DND-41 (cell line): ENCODE measurements around the gene NRL.
"Not testable (repeated sequence)": the region's sequence is repeated elsewhere in the genome, so short reads cannot be mapped to it uniquely, and the experiment has no call there.

ENCODE experiments used
- ATAC-seq: fragments of 200-7000 bp; cut with Tn5 transposase; 3 replicates; pipeline ENCODE4 v1.9.1; 2021; ENCODE audit warnings: low read depth; ENCODE audit not compliant: insufficient read depth
- DNase-seq: peaks from one replicate; pipeline ENCODE4 v3.0.0-alpha.2; 2020
- H2AFZ ChIP-seq: 2 replicates; pipeline ENCODE4 v1.6.0; 2012; ENCODE audit warnings: low read depth, low read length
- H3K27ac ChIP-seq: 2 replicates; pipeline ENCODE4 v1.5.1; 2012; ENCODE audit warnings: low read length, inconsistent platforms
- H3K27me3 ChIP-seq: fragments of 200-600 bp; sonication (generic); 2 replicates; pipeline ENCODE4 v1.6.0; 2012; ENCODE audit warnings: low read length, mild to moderate bottlenecking, inconsistent platforms; ENCODE audit not compliant: insufficient read depth, poor library complexity
- H3K36me3 ChIP-seq: 2 replicates; pipeline ENCODE4 v1.5.1; 2012; ENCODE audit warnings: low read length, inconsistent platforms; ENCODE audit not compliant: insufficient read depth
- H3K4me1 ChIP-seq: 2 replicates; pipeline ENCODE4 v1.5.1; 2012; ENCODE audit warnings: mild to moderate bottlenecking, low read length; ENCODE audit not compliant: insufficient read depth
- H3K4me2 ChIP-seq: 2 replicates; pipeline ENCODE4 v1.6.0; 2012; ENCODE audit warnings: mild to moderate bottlenecking, moderate library complexity, low read length, inconsistent platforms; ENCODE audit not compliant: insufficient read depth
- H3K4me3 ChIP-seq, 2 experiments: fragments of 200-600 bp in 1 of 2; shearing (Covaris generic) in 1 of 2; 2 replicates each; pipeline ENCODE4 v1.5.1; 2012 to 2016; ENCODE audit warnings: inconsistent platforms in 2 of 2, low read length in 2 of 2, mild to moderate bottlenecking in 2 of 2, low read depth in 1 of 2, moderate library complexity in 1 of 2
- H3K79me2 ChIP-seq: 2 replicates; pipeline ENCODE4 v1.6.0; 2012; ENCODE audit warnings: low read length, inconsistent platforms; ENCODE audit not compliant: insufficient read depth
- H3K9ac ChIP-seq: 2 replicates; pipeline ENCODE4 v1.6.0; 2012; ENCODE audit warnings: low read depth, mild to moderate bottlenecking, inconsistent platforms, low read length, moderate library complexity
- H3K9me3 ChIP-seq: 2 replicates; pipeline ENCODE4 v1.5.1; 2012; ENCODE audit warnings: low read length, moderate library complexity, mild to moderate bottlenecking, inconsistent platforms; ENCODE audit not compliant: insufficient read depth, severe bottlenecking
- H4K20me1 ChIP-seq: 2 replicates; pipeline ENCODE4 v1.6.0; 2012; ENCODE audit warnings: low read length; ENCODE audit not compliant: insufficient read depth
- EZH2 ChIP-seq: IDR thresholded peaks from 3 replicates; pipeline ENCODE4 v1.6.1; 2012; ENCODE audit warnings: borderline replicate concordance, low read depth, mild to moderate bottlenecking, moderate library complexity, low read length, inconsistent platforms; ENCODE audit not compliant: severe bottlenecking
- TF ChIP-seq, protein P1 (sequence below): IDR thresholded peaks from 2 replicates; pipeline ENCODE4 v1.5.1; 2012; ENCODE audit warnings: borderline replicate concordance, low read length, moderate library complexity, mild to moderate bottlenecking; ENCODE audit not compliant: poor library complexity, severe bottlenecking; ENCODE audit errors: extremely low read depth

The NRL gene

DNA sequence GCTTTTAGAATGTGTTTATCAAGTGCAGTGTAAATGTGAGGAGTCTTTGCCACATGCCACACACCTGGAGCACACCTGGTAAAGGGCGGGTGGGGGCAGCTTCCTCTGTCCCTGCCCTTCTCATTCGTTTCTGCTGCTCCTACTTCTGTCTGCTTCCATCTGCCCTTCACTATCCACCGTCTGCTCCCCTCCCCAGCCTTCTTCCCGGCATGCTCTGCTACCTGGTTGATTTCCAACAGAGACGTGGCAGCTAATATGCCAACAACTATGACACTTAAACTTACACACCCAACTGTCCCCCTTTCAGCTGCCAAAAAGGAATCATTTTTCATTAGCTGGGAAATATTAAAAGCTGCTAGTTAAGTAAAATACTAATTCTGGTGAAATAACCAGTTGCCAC is 72.0 kb downstream of the NRL start:
- no peaks in the 10 kb centered on the region; the same call in 1 of the 2 replicates for H3K4me1 ChIP-seq
- H3K27me3 ChIP-seq, result no peaks in the 10 kb centered on the region
- no peak for TF ChIP-seq EZH2
- TF ChIP-seq, protein P1, sequence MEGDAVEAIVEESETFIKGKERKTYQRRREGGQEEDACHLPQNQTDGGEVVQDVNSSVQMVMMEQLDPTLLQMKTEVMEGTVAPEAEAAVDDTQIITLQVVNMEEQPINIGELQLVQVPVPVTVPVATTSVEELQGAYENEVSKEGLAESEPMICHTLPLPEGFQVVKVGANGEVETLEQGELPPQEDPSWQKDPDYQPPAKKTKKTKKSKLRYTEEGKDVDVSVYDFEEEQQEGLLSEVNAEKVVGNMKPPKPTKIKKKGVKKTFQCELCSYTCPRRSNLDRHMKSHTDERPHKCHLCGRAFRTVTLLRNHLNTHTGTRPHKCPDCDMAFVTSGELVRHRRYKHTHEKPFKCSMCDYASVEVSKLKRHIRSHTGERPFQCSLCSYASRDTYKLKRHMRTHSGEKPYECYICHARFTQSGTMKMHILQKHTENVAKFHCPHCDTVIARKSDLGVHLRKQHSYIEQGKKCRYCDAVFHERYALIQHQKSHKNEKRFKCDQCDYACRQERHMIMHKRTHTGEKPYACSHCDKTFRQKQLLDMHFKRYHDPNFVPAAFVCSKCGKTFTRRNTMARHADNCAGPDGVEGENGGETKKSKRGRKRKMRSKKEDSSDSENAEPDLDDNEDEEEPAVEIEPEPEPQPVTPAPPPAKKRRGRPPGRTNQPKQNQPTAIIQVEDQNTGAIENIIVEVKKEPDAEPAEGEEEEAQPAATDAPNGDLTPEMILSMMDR, result no peak
- no peaks in the 10 kb centered on the region for H3K79me2 ChIP-seq
- ATAC-seq, result no peak
- no peak overlapping the region for H3K4me2 ChIP-seq
- no peak overlapping the region for H3K9ac ChIP-seq
- H3K27ac ChIP-seq, result no peak overlapping the region
- H3K9me3 ChIP-seq, result no peaks in the 10 kb centered on the region
- no peaks in the 10 kb centered on the region for H4K20me1 ChIP-seq
- H3K36me3 ChIP-seq, result no peaks in the 10 kb centered on the region
- H2AFZ ChIP-seq, result no peak overlapping the region
- no peak for DNase-seq
- no peak overlapping the region for H3K4me3 ChIP-seq

DNA sequence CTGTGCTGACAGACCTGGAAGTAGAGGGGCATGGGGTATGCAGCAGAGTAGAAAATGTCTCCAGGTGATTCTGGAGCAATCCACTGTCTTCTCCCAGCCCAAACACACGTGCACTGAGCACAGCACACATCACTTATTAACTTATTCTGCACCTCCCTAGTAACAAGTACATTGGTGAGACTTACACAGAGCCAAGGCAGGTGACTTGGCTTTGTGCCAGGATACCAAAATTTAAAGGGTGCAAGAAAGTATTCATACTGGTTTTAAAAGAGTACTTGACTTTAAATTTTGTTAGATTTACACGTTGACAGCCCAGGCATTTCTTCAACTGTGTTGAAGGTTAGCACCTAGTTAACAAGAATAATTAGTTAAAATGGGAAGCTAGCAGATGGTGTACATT is 74.1 kb downstream of the NRL start:
- no peaks in the 10 kb centered on the region for H3K27me3 ChIP-seq
- DNase-seq (no peak), ATAC-seq (no peak)
- TF ChIP-seq EZH2, result no peak
- TF ChIP-seq, protein P1, result no peak
- no peak overlapping the region for H3K4me3 ChIP-seq
- H3K27ac ChIP-seq, result no peak overlapping the region
- no peak overlapping the region for H3K4me2 ChIP-seq
- H2AFZ ChIP-seq, result no peak overlapping the region
- H4K20me1 ChIP-seq, result no peaks in the 10 kb centered on the region
- no peaks in the 10 kb centered on the region for H3K9me3 ChIP-seq
- H3K4me1 ChIP-seq, result peaks cover 14% of the 10 kb centered on the region
- H3K79me2 ChIP-seq, result no peaks in the 10 kb centered on the region
- H3K9ac ChIP-seq, result no peak overlapping the region
- no peaks in the 10 kb centered on the region for H3K36me3 ChIP-seq

DNA sequence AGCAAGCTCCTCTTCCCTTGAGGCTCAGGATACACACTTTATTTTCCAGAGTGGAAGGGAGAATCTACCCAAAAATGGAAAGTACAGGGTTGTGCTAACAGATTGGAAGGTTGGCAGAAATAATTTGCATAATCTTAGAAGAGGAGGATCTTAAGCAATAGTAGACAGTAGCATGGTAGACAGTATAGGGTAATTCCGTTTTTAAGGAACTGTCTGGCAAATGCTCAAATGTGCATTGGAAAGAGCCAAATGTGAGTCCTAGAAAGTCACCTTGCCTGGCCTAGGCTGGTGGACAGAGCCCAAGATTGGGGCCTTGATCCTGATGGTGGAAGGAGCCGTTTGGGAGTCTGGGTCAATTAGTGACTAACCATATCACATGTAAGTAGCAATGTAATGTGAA is 76.1 kb downstream of the NRL start:
- no peaks in the 10 kb centered on the region for H4K20me1 ChIP-seq
- no peaks in the 10 kb centered on the region for H3K9me3 ChIP-seq
- TF ChIP-seq EZH2, result no peak
- TF ChIP-seq, protein P1, result no peak
- no peak overlapping the region for H3K4me2 ChIP-seq
- no peak overlapping the region for H2AFZ ChIP-seq
- H3K4me1 ChIP-seq, result peaks cover 21% of the 10 kb centered on the region
- H3K4me3 ChIP-seq, result no peak overlapping the region
- no peaks in the 10 kb centered on the region for H3K79me2 ChIP-seq
- H3K27me3 ChIP-seq, result no peaks in the 10 kb centered on the region
- DNase-seq, result no peak
- no peak for ATAC-seq
- no peaks in the 10 kb centered on the region for H3K36me3 ChIP-seq
- no peak overlapping the region for H3K27ac ChIP-seq
- H3K9ac ChIP-seq, result no peak overlapping the region

DNA sequence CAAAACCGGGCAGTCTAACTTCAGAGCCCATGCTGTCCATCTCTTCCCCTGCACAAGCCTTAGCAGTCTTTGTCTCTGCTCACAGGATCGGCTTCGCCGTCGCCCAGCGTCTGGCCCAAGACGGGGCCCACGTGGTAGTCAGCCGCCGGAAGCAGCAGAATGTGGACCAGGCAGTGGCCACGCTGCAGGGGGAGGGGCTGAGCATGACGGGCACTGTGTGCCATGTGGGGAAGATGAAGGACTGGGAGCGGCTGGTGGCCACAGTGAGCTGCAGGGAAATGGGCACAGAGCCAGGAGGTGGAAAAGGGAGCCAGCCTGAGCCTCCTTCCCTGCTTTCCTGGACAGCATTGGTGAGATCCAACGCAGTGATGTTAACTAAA is 77.1 kb downstream of the NRL start:
- Histone ChIP-seq H4K20me1 (no peaks in the 10 kb centered on the region), H3K9ac (no peak overlapping the region)

DNA sequence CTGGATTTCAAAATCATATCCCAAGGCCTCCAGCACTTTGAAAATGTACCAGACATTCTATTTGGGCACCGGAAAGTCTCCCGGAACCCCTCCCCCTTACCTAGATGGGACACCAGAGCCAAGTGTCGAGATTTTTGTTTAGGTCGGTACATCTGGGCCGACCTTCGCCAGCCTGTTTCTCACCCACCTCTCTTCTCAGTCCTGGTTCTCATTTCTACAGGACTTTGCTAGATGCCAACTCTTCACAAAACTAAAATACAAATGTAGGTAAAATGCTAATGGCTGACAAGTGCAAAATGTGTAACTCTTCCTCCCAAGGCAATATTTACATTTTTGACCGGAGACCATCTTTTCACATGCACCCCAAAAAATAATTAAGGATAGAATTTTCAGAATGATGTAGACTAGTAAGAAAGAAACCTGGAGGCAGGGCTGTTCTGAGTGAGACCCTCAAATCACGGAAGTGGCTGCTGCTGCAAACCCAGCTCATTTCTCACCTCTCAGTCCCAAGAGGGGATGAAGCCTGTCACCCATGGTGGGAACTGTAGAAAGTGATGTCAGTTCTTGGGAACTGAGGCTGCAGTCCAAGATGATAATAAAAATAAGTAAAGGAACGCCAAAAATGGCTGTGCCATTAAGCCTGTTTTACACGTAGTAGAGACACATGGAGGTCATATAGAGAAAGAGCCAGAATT is 77.6 kb downstream of the NRL start:
- H3K79me2 ChIP-seq, H3K9me3 ChIP-seq, DNase-seq, H4K20me1 ChIP-seq, H3K36me3 ChIP-seq, H3K27me3 ChIP-seq: not testable (repeated sequence)
- peak; percentile 0; the same call in 2 of the 3 replicates for ATAC-seq
- peaks cover 21% of the 10 kb centered on the region for H3K4me1 ChIP-seq
- peak overlapping the region; percentile 80 for H3K4me2 ChIP-seq
- H3K9ac ChIP-seq, result peak overlapping the region; percentile 75
- peak overlapping the region; percentile 51 to 74; a peak in 3 of 4 replicates for H3K4me3 ChIP-seq
- H2AFZ ChIP-seq, result peak overlapping the region; percentile 79
- peak overlapping the region; percentile 91 for H3K27ac ChIP-seq

More for the DNA sequence above, 77.1 kb downstream of the NRL start:
- Histone ChIP-seq H3K79me2 (no peaks in the 10 kb centered on the region), H2AFZ (no peak overlapping the region), H3K27me3 (no peaks in the 10 kb centered on the region), H3K4me3 (no peak overlapping the region), H3K4me1 (peaks cover 21% of the 10 kb centered on the region), H3K36me3 (no peaks in the 10 kb centered on the region), H3K4me2 (no peak overlapping the region), H3K27ac (no peak overlapping the region), H3K9me3 (peaks cover 2% of the 10 kb centered on the region)
- ATAC-seq, result no peak
- no peak for DNase-seq
- TF ChIP-seq, protein P1, result no peak
- no peak for TF ChIP-seq EZH2
